ENCODE results near the gene HEXA. TPM values are rescaled to one million over a fixed set of nuclear protein-coding genes. Genes with fewer than 3 reads are reported as not detected.

The HEXA gene
- total and polyA plus RNA-seq, 2 donors (not counting 1 experiment from before 2014, with no cell fraction given): 151 to 182 TPM

DNA sequence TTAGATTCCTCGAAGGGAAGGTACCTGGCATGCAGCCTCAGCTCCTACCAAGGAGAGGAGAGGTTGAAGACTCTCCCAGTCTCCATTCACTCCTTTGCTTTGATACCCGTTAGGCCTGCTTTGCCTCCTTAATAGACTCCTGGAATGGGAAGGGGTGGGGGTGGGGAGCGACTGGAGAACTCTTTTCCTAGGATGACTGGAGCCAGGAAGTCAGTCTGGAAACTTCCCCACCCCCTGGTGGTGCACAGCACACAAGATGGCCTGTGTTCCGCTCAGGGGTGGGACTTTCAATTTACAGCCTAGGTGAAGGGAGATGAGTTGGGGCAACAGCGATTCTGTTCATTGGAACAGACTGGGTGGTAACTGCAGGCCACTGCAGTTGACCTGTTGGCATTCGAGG lies 34.5 kb downstream of the HEXA start:
- no peaks in the 10 kb centered on the region for H3K9me3 ChIP-seq (ENCODE audit: control extremely low read depth in 1 of 3, control insufficient read depth in 2 of 3, insufficient read depth in 1 of 3, low read length in 2 of 3)
- 95% methylated on average over 4 of the region's 6 CpGs for WGBS (ENCODE audit: insufficient coverage)
- no peaks in the 10 kb centered on the region for H3K79me2 ChIP-seq (ENCODE audit: control insufficient read depth, insufficient read depth, low read length)
- POLR2A ChIA-PET: no interaction called here
- no peak overlapping the region for H3K4me2 ChIP-seq (replicated peaks; ENCODE audit: low read depth, low read length, poor library complexity, severe bottlenecking)
- no peaks in the 10 kb centered on the region for H3K9me3 Mint-ChIP-seq (ENCODE audit: insufficient read depth)
- no peak for TF ChIP-seq EZH2 (IDR thresholded peaks at IDR 0.05; ENCODE audit: borderline replicate concordance, insufficient read depth, low read depth, low read length, poor library complexity, severe bottlenecking)
- TF ChIP-seq, protein P1, sequence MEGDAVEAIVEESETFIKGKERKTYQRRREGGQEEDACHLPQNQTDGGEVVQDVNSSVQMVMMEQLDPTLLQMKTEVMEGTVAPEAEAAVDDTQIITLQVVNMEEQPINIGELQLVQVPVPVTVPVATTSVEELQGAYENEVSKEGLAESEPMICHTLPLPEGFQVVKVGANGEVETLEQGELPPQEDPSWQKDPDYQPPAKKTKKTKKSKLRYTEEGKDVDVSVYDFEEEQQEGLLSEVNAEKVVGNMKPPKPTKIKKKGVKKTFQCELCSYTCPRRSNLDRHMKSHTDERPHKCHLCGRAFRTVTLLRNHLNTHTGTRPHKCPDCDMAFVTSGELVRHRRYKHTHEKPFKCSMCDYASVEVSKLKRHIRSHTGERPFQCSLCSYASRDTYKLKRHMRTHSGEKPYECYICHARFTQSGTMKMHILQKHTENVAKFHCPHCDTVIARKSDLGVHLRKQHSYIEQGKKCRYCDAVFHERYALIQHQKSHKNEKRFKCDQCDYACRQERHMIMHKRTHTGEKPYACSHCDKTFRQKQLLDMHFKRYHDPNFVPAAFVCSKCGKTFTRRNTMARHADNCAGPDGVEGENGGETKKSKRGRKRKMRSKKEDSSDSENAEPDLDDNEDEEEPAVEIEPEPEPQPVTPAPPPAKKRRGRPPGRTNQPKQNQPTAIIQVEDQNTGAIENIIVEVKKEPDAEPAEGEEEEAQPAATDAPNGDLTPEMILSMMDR (IDR thresholded peaks at IDR 0.05): no peak
- H3K36me3 ChIP-seq (replicated peaks in 1 of 2; ENCODE audit: control extremely low read depth in 1 of 2, control insufficient read depth in 1 of 2, extremely low read depth in 1 of 2, insufficient read depth in 2 of 2, low read length in 1 of 2): peaks cover 17 to 45% of the 10 kb centered on the region in 2 experiments
- H3K9ac ChIP-seq (ENCODE audit: low read length): no peak overlapping the region
- H2AFZ ChIP-seq (ENCODE audit: insufficient read depth, low read depth, low read length, poor library complexity, severe bottlenecking): no peak overlapping the region
- H3K4me1 ChIP-seq (ENCODE audit: control insufficient read depth in 2 of 2, insufficient read depth in 2 of 2, low read length in 2 of 2): no peaks in the 10 kb centered on the region
- ATAC-seq (ENCODE audit: low read depth) (no peak), DNase-seq (no peak)
- CTCF ChIA-PET: interaction anchor here (1.0 to 1.1 kb wide), 2 partner anchors 11 to 29 kb away, joined by 3 read pairs; no protein-coding TSS in a partner anchor
- H3K27ac ChIP-seq (ENCODE audit: low read length in 2 of 2): no peak overlapping the region
- no peaks in the 10 kb centered on the region for H3K27me3 ChIP-seq (replicated peaks in 1 of 4; ENCODE audit: control extremely low read depth in 1 of 4, control insufficient read depth in 3 of 4, insufficient read depth in 4 of 4, low read length in 3 of 4)
- H4K20me1 ChIP-seq (ENCODE audit: control insufficient read depth, insufficient read depth, low read length, poor library complexity, severe bottlenecking): no peaks in the 10 kb centered on the region
- H3K27me3 Mint-ChIP-seq: no peaks in the 10 kb centered on the region
- H3K4me1 Mint-ChIP-seq: no peaks in the 10 kb centered on the region
- intact Hi-C loops (cut with micrococcal nuclease): no loop called here
- H3K4me3 Mint-ChIP-seq: no peak overlapping the region
- no peak overlapping the region for H3K27ac Mint-ChIP-seq
- H3K4me3 ChIP-seq (ENCODE audit: control extremely low read depth in 1 of 5, extremely low read depth in 1 of 5, insufficient read depth in 1 of 5, low read depth in 2 of 5, low read length in 4 of 5): no peak overlapping the region

DNA sequence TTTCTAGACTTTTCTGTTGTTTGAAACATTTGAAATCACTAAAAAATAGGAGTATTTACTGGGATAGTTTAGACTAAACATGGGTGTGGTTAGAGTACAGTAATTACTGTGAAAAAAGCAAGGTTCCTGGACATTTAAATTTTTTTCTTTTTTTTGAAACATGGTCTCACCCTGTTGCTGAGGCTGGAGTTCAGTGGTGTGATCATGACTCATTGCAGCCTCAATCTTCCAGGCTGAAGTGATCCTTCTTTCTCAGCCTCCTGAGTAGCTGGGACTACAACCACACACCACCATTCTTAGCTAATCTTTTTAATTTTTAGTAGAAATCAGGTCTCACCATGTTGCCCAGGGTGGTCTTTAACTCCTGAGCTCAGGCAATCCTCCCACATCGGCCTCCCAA lies 35.4 kb downstream of the HEXA start:
- Mint-ChIP-seq H3K4me3 (no peak overlapping the region), H3K27ac (no peak overlapping the region), H3K9me3 (ENCODE audit: insufficient read depth) (no peaks in the 10 kb centered on the region), H3K27me3 (no peaks in the 10 kb centered on the region), H3K4me1 (no peaks in the 10 kb centered on the region)
- intact Hi-C loops (cut with micrococcal nuclease): no loop called here
- Histone ChIP-seq H3K4me2 (replicated peaks; ENCODE audit: low read depth, low read length, poor library complexity, severe bottlenecking) (no peak overlapping the region), H3K9ac (ENCODE audit: low read length) (no peak overlapping the region), H3K4me1 (ENCODE audit: control insufficient read depth in 2 of 2, insufficient read depth in 2 of 2, low read length in 2 of 2) (no peaks in the 10 kb centered on the region), H3K4me3 (ENCODE audit: control extremely low read depth in 1 of 5, extremely low read depth in 1 of 5, insufficient read depth in 1 of 5, low read depth in 2 of 5, low read length in 4 of 5) (no peak overlapping the region), H3K9me3 (ENCODE audit: control extremely low read depth in 1 of 3, control insufficient read depth in 2 of 3, insufficient read depth in 1 of 3, low read length in 2 of 3) (no peaks in the 10 kb centered on the region), H4K20me1 (ENCODE audit: control insufficient read depth, insufficient read depth, low read length, poor library complexity, severe bottlenecking) (no peaks in the 10 kb centered on the region), H3K27ac (ENCODE audit: low read length in 2 of 2) (no peak overlapping the region), H2AFZ (ENCODE audit: insufficient read depth, low read depth, low read length, poor library complexity, severe bottlenecking) (no peak overlapping the region), H3K36me3 (replicated peaks in 1 of 2; ENCODE audit: control extremely low read depth in 1 of 2, control insufficient read depth in 1 of 2, extremely low read depth in 1 of 2, insufficient read depth in 2 of 2, low read length in 1 of 2) (peaks cover 8 to 35% of the 10 kb centered on the region in 2 experiments), H3K79me2 (ENCODE audit: control insufficient read depth, insufficient read depth, low read length) (no peaks in the 10 kb centered on the region), H3K27me3 (replicated peaks in 1 of 4; ENCODE audit: control extremely low read depth in 1 of 4, control insufficient read depth in 3 of 4, insufficient read depth in 4 of 4, low read length in 3 of 4) (no peaks in the 10 kb centered on the region)
- POLR2A ChIA-PET: no interaction called here
- no peak for DNase-seq
- TF ChIP-seq, protein P1 (IDR thresholded peaks at IDR 0.05): no peak
- no peak for TF ChIP-seq EZH2 (IDR thresholded peaks at IDR 0.05; ENCODE audit: borderline replicate concordance, insufficient read depth, low read depth, low read length, poor library complexity, severe bottlenecking)
- CTCF ChIA-PET: interaction anchor here (0.5 to 1.5 kb wide), 7 partner anchors 12 to 932 kb away, joined by 3 to 4 read pairs (median 3); no protein-coding TSS in a partner anchor
- ATAC-seq (ENCODE audit: low read depth): no peak
- 100% methylated on average over 1 of the region's 1 CpG for WGBS (ENCODE audit: insufficient coverage)
